HT-29 (cell line): ENCODE data around the gene BFAR. TPM values are rescaled to one million over a fixed set of nuclear protein-coding genes. Genes with fewer than 3 reads are reported as not detected.
"Not testable (repeated sequence)": the region's sequence is repeated elsewhere in the genome, so short reads cannot be mapped to it uniquely, and the experiment has no call there.

ENCODE experiments used
- DNase-seq: peaks from one replicate; pipeline ENCODE4 v3.0.0-alpha.2; 2015; ENCODE audit warnings: low spot score
- small RNA-seq: library from RNA; depleted of rRNA; stranded (forward); fragments of <200 nt; gene quantifications from one replicate; pipeline ENCODE3, GENCODE V24; 2014
- total RNA-seq: library from RNA; depleted of rRNA; stranded (reverse); fragments of >200 nt; shearing (Covaris generic); gene quantifications from 2 replicates; pipeline ENCODE4 v1.2.3, GENCODE V29; 2014; rRNA removed

Gene BFAR
- total RNA-seq, 1 experiment from 2014 or later, result 35.5 TPM

GRCh38 chr16:14685870-14686793 lies 53.4 kb downstream of the BFAR start:
- not testable (repeated sequence) for DNase-seq

DNA sequence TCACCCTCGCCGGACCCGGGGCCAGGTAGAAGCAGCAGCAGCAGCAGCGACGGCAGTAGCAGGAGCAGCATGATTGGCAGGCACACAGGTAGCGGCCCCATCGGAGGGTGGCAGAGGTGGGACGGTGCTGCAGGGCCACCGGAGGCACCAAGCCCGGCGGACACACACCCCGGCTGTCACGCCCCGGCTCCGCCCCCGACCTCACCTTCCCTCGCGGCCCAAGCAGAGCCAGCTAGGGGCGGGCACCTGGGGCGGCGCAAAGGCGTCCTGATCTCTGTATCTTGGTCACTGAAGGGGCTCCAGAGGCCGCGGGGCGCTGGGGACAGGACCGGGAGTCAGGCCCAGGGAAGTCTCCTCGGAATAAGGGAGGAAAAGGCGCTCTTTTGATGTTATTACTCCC lies 61.4 kb downstream of the BFAR start, which contains the start of gene PLA2G10:
Gene PLA2G10, minus strand, starts transcription at position 180 of the 400 bp plus-strand sequence. Its CDS starts 79 bp downstream, at position 101.
- not testable (repeated sequence) for DNase-seq

DNA sequence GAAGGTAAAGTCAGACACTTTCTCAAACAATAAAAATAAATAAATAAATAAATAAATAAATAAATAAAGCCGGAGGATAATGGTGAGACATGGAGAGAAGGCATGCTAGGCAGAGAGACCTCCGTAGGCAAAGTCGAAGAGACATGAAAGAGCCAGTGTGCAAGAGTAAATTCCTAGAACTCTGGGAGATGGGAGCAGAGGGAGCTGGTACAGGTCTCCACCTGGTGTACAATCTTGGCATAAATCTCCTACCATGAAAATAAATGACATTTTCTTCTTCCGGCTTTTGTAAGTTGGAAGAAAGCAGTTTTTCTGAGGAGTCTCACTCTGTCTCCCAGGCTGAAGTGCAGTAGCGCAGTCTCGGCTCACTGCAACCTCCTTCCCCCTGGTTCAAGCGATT lies 69.1 kb downstream of the BFAR start:
- DNase-seq, result not testable (repeated sequence)

- not testable (repeated sequence) for DNase-seq
Observed at GRCh38 chr16:14702672-14703071, 69.9 kb downstream of the BFAR start.

DNA sequence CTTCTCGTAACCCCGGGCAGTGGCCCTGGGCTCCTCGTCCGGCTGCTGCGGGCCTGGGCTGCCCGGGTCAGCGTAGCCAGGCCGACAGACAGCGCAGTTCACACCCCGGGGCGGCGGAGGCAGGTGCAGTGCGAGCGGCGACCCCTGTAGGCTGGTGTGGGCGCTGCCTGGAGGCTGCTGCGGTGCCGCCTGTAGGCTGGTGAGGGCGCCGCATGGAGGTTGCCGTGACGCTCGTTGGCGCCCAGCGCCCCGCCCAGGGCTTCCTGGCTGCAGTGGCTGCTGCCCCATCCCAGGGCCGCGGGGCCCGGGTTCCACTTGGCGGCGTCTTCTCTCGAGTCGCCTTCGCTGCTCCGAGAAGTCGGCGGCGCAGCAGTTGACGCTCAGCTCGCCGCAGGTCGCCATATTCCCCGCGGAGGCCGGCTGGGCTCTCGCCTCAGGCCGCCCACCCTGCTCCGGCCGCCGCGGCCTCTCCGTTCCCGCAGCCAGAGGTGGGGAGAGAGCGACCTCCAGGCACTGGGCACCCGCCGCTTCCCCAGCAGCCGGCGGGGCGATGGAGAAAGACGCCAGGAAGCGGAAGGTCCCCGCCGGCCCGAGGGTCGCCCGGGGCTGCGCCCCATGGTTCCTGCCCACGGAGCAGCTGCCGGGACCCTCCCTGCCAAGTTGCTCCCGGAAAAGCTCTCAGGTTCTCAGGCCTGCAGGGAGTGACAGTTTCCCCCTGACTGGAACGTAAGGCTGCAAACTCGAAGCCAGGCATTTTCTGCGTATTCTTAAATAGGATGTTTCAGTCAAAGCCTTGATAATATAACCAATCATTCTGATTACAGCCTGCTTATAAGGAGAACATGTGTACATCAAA lies 70.6 kb downstream of the BFAR start, which contains the start of gene NPIPA3:
Gene NPIPA3, plus strand, starts transcription at position 256 of the 856 bp plus-strand sequence. CDS start 5,533 bp downstream, outside the sequence.
- DNase-seq, result not testable (repeated sequence)

Small RNA genes within 50 kb of the gene (small RNA-seq; reads per million reads assigned to genes)
- not detected for gene RN7SL274P
- gene RNU7-125P, result not detected

Other genes with a start within 250 kb of the BFAR start
- 10.8 and 10.9 TPM in 2 replicates for gene PARN, start 2.7 kb upstream of the BFAR start, total RNA-seq
- gene PLA2G10, start 61.4 kb downstream of the BFAR start, total RNA-seq, result 0.33 TPM in 1 of 2 replicates, not detected in the other
- gene NPIPA3, start 70.5 kb downstream of the BFAR start, total RNA-seq, result 1.1 TPM in 1 of 2 replicates, not detected in the other
- gene NPIPA2, start 109.6 kb downstream of the BFAR start, total RNA-seq, result not detected in 2 replicates
- 51.9 and 58.6 TPM in 2 replicates for gene NOMO1, start 200.8 kb downstream of the BFAR start, total RNA-seq